ENCODE results near the gene C13orf46. TPM values are rescaled to one million over a fixed set of nuclear protein-coding genes. Genes with fewer than 3 reads are reported as not detected.

Gene C13orf46
- 0.50 and 0.58 TPM in 2 replicates for total RNA-seq

DNA sequence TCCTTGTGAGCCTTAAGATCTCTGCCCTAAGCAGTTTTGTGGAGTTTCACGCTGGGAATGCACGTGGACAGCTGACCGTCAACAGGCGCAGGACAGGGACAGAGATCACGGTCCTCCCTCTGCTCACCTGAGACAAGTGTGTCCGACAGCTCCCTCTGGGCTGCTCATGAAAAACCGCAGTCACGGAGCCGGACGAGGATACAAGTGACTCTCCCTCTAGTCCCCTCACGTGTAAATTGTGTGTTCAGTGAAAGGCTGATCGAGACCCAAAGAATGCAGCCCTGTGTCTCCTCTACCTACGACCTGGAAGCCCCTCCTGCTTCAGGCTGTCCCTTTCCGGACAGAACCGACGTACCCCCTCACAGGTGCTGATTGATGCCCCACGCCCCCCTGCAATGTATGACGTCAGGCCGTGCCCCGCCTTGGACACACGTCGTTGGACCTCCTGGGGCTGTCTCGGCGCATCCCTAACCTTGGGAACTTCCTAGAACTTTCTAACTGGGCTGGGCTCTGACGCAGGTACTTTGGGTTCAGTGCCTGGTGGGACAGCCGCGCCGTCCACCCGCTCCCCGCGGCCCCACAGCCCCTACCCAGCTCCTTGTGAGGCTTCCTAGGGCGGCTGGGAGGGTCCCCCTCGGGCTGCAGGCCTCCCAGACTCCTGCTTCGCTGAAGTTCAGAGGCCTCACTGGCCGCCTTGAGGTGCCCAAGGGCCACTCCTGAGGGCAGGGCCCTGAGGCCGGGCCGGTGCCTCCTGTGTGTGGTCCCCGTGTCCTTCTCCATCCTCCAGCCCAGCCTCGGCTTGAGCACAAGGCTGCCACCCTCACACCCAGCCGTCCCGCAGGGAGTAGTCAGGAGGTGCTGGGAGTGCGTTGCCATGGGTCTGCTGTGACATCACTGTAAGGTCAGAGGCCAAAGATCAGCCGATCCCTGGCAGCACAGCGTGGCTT lies at the start of gene C13orf46:
Gene C13orf46, minus strand, starts transcription at position 859 of the 947 bp plus-strand sequence. Its CDS starts 79 bp downstream, at position 780.

Other genes starting within 250 kb of the C13orf46 start
- gene TMEM255B, start 214.8 kb downstream of the C13orf46 start, total RNA-seq, result 0.50 and 1.3 TPM in 2 replicates
- 90.5 and 151 TPM in 2 replicates for gene GAS6, start 110.0 kb downstream of the C13orf46 start, total RNA-seq
- gene RASA3, start 158.5 kb upstream of the C13orf46 start, total RNA-seq, result 28.9 and 33.2 TPM in 2 replicates
- gene CFAP97D2, start 205.2 kb upstream of the C13orf46 start, total RNA-seq, result not detected in 2 replicates

Data from smooth muscle cell of trachea (primary cell).